ENCODE results near the gene LSM7.

LSM7 gene

DNA sequence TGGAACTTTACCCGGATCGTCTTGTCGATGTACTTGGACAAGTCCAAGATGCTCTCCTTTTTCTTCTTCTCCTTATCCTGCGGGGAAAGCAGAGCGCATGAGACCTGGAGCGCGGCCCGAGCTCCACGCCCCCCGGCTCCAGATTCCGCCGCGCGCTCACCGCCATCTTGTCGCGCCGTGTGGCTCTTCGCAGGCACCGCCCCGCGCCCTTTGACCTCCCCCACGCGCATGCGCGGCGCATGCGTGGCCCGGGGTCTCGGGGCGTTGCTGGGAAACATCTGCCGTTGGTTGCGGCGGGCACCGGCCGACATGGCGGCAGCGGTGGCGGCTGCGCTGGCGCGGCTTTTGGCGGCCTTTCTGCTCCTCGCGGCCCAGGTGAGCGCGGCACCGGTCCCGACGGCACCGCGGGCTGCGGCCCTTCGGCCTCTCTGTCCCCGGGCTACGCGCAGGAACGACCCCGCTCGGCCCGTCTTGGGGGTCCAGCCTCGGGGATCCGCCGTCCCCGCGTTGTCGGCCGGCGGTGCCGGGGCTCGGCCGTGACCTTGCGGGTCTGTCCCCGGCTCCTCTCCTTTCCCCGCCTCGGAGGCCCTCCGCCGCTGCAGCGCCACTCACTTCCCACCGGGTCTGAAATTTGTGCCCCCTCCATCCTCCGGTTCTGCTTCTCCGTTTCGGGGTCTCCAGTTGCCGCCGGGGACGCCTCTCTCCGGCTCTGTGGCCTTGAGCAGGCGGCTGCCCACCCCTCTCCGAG is at the start of gene LSM7, which contains the start of gene SPPL2B:
Gene LSM7, minus strand, starts transcription at position 186 of the 748 bp plus-strand sequence. Its CDS starts 20 bp downstream, at position 166.
Gene SPPL2B, plus strand, starts transcription at position 284 of the 748 bp plus-strand sequence. Its CDS starts 26 bp downstream, at position 310.
- DNase-seq (ENCODE audit: low read depth, low spot score): no peak
- TF ChIP-seq, protein P1, sequence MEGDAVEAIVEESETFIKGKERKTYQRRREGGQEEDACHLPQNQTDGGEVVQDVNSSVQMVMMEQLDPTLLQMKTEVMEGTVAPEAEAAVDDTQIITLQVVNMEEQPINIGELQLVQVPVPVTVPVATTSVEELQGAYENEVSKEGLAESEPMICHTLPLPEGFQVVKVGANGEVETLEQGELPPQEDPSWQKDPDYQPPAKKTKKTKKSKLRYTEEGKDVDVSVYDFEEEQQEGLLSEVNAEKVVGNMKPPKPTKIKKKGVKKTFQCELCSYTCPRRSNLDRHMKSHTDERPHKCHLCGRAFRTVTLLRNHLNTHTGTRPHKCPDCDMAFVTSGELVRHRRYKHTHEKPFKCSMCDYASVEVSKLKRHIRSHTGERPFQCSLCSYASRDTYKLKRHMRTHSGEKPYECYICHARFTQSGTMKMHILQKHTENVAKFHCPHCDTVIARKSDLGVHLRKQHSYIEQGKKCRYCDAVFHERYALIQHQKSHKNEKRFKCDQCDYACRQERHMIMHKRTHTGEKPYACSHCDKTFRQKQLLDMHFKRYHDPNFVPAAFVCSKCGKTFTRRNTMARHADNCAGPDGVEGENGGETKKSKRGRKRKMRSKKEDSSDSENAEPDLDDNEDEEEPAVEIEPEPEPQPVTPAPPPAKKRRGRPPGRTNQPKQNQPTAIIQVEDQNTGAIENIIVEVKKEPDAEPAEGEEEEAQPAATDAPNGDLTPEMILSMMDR (IDR thresholded peaks at IDR 0.05; ENCODE audit: insufficient read depth, low read length, missing control alignments): no peak
- CTCF ChIA-PET: interaction anchor here (0.6 to 2.6 kb wide), 7 partner anchors 11 to 285 kb away, joined by 3 to 12 read pairs (median 7); partner anchors contain the start of gene PLEKHJ1
- POLR2A ChIA-PET: interaction anchor here (0.7 to 1.1 kb wide), 4 partner anchors 10 to 147 kb away, joined by 3 to 4 read pairs (median 3); partner anchors contain the start of genes GADD45B and TIMM13
- peak within 1 kb of the TSS; percentile 92 for H3K4me3 ChIP-seq (ENCODE audit: low read depth, low read length)

DNA sequence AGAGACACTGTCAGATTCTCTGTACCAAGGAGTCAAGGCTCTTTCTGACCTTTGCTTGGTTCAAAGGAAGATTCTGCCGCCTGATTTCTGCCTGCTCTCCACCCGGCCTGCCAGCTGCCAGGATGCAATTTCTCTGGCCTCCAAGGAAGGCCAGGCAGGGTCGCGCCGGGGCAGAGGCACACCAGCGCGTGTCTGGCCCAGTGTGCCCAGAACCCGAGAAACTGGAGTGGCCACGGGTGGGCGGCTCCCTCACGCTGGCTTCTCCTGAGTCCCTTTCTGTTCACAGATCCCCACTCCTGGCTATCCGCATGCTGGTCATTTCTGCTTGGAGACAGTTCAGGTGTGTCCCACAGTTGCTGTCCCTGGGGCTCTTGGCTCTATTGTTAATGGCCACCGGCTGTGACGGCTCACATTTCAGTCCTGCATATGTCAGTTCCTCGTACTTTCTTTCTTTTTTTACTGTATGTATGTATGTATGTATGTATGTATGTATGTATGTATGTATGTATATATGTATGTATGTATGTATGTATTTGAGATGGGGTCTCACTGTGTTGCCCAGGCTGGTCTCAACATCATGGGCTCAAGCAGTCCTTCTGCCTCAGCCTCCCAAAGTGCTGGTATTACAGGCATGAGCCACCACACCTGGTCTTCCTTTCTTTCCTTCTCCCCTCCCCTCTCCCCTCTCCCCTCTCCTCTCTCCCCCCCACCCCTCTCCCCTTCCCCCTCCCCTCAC is 48.6 kb upstream of the LSM7 start:
- no peak for DNase-seq (ENCODE audit: low read depth, low spot score)
- POLR2A ChIA-PET: no interaction called here
- TF ChIP-seq, protein P1 (IDR thresholded peaks at IDR 0.05; ENCODE audit: insufficient read depth, low read length, missing control alignments): no peak
- H3K4me3 ChIP-seq (ENCODE audit: low read depth, low read length): no peak overlapping the region
- CTCF ChIA-PET: no interaction called here

DNA sequence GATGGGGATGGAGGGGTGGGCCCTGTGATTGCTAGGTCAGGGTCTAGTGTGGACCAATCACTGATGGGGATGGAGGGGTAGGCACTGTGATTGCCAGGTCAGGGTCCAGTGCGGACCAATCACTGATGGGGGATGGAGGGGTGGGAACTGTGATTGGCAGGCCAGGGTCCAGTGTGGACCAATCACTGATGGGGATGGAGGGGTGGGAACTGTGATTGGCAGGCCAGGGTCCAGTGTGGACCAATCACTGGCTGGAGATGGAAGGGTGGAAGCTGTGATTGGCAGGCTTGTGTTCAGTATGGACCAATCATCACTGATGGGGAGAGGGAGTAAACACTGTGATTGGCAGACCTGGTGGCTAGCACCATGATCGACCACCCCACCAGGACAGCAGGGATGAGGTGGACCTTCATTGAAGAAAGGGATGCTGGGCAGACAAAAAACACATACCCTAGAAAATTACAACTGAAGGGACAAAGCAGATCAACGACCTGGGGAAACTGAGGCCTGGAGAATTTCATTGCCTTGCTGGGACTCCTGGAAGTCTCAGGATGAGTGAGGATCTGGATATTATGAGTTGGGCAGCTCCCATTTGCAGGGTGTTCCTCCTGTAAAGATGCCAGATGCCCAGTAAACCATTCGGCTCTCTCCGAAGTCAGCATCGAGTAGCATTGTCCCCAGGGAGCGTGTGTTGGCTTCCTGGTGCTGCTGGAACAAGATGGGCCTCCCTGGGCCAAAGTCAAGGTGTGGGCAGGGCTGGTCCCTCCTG is 47.2 kb upstream of the LSM7 start:
- DNase-seq (ENCODE audit: low read depth, low spot score): no peak
- POLR2A ChIA-PET: no interaction called here
- TF ChIP-seq, protein P1 (IDR thresholded peaks at IDR 0.05; ENCODE audit: insufficient read depth, low read length, missing control alignments): no peak
- H3K4me3 ChIP-seq (ENCODE audit: low read depth, low read length): no peak overlapping the region
- CTCF ChIA-PET: no interaction called here

DNA sequence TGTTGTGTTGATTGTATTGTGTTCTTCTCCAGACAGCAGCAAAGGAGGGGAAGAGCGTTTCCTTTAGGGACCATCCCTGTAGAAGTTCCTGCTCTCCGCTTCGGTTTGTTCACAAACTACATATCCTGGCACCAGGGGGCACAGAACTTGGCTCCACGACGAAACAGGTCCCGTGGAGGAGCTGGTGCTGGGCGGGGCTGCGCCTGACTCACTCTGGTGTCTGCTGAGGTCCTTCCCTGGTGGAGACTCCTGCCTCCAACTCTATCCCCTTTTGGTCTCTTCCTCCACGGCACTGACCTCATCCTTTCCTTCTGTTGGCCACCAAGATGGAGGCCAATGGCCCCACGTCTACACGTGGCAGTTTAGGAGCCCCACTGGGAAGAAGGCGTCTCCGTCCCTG is 46.4 kb upstream of the LSM7 start:
- POLR2A ChIA-PET: no interaction called here

DNA sequence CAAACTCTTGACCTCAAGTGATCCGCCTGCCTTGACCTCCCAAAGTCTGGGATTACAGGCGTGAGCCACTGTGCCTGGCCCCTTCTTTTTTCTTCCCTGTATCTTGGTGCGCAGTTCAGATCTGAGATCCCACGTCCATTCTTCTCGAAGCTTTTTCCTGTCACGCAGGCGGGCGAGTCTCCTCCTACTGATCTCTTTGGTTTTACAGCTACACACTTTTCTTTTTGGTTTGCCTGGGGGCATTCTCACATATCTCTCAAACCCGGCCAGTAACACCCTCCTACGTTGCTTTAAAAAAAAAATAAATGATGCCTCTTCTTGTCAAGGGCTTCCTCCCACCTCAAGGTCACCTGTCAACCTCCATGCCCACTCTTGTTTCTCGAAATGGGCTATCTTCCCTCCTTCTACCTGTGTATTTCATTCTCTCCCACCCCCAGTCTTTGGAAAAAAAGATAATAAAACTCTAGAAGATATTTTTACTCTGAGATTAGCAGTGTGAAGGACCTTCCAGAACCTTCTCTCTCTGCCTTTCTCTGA is 43.8 kb upstream of the LSM7 start:
- ChIA-PET POLR2A (no interaction called here), CTCF (interaction anchor here (1.1 to 1.8 kb wide), 2 partner anchors 11 to 30 kb away, joined by 3 to 5 read pairs; no protein-coding TSS in a partner anchor)
- DNase-seq (ENCODE audit: low read depth, low spot score): no peak
- H3K4me3 ChIP-seq (ENCODE audit: low read depth, low read length): no peak overlapping the region
- TF ChIP-seq, protein P1 (IDR thresholded peaks at IDR 0.05; ENCODE audit: insufficient read depth, low read length, missing control alignments): no peak

More for the DNA sequence above, 46.4 kb upstream of the LSM7 start:
- CTCF ChIA-PET: no interaction called here
- TF ChIP-seq, protein P1 (IDR thresholded peaks at IDR 0.05; ENCODE audit: insufficient read depth, low read length, missing control alignments): no peak
- no peak for DNase-seq (ENCODE audit: low read depth, low spot score)
- no peak overlapping the region for H3K4me3 ChIP-seq (ENCODE audit: low read depth, low read length)

All from AG04449 (cell line).